SU-DHL-6 (cell line): ENCODE data around the gene CPNE1.
"Not testable (repeated sequence)": the region's sequence is repeated elsewhere in the genome, so short reads cannot be mapped to it uniquely, and the experiment has no call there.

Source experiments
- EZH2phosphoT487 ChIP-seq: fragments of 200-600 bp; sonication (generic), shearing (Covaris generic); conservative IDR thresholded peaks from 2 replicates; pipeline ENCODE4 v1.6.1; 2018; ENCODE audit warnings: mild to moderate bottlenecking, antibody characterized with exemption, low read length, moderate library complexity, mixed read lengths
- TF ChIP-seq, protein P1 (sequence below): fragments of 200-600 bp; sonication (generic); IDR thresholded peaks from one replicate; pipeline ENCODE4 v1.5.1; 2017; ENCODE audit warnings: antibody characterized with exemption, mild to moderate bottlenecking, low read length, moderate library complexity; ENCODE audit not compliant: insufficient read depth, poor library complexity, severe bottlenecking

DNA sequence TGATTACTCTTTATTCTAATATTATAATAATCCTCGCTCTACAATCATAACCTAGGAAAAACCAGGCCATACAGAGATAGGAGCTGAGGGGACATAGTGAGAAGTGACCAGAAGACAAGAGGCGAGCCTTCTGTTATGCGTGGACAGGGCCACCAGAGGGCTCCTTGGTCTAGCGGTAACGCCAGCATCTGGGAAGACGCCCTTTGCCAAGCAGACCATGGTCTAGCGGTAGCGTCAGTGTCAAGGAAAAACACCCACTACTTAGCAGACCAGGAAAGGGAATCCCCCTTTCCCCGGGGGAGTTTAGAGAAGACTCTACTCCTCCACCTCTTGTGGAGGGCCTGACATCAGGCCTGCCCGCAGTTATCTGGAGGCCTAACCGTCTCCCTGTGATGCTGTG lies 22.2 kb upstream of the CPNE1 start:
- TF ChIP-seq, protein P1, sequence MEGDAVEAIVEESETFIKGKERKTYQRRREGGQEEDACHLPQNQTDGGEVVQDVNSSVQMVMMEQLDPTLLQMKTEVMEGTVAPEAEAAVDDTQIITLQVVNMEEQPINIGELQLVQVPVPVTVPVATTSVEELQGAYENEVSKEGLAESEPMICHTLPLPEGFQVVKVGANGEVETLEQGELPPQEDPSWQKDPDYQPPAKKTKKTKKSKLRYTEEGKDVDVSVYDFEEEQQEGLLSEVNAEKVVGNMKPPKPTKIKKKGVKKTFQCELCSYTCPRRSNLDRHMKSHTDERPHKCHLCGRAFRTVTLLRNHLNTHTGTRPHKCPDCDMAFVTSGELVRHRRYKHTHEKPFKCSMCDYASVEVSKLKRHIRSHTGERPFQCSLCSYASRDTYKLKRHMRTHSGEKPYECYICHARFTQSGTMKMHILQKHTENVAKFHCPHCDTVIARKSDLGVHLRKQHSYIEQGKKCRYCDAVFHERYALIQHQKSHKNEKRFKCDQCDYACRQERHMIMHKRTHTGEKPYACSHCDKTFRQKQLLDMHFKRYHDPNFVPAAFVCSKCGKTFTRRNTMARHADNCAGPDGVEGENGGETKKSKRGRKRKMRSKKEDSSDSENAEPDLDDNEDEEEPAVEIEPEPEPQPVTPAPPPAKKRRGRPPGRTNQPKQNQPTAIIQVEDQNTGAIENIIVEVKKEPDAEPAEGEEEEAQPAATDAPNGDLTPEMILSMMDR: not testable (repeated sequence)
- not testable (repeated sequence) for TF ChIP-seq EZH2phosphoT487
